ENCODE results near the gene PLEKHA5. TPM values are rescaled to one million over a fixed set of nuclear protein-coding genes. Genes with fewer than 3 reads are reported as not detected.

Gene PLEKHA5
- total RNA-seq, 1 donor from 2014 or later: 23.4 TPM

GRCh38 chr12:19203539-19204506 is 74.3 kb downstream of the PLEKHA5 start:
- DNase-seq (ENCODE audit: low read depth): no peak
- H3K4me3 ChIP-seq (ENCODE audit: low read depth, low read length): no peak overlapping the region

GRCh38 chr12:19205120-19205519 is 75.6 kb downstream of the PLEKHA5 start:
- no peak for DNase-seq (ENCODE audit: low read depth)
- no peak overlapping the region for H3K4me3 ChIP-seq (ENCODE audit: low read depth, low read length)
- no peak for TF ChIP-seq CTCF (conservative IDR thresholded peaks at IDR 0.05; ENCODE audit: low read depth, low read length)

More at GRCh38 chr12:19203539-19204506, 74.3 kb downstream of the PLEKHA5 start:
- TF ChIP-seq CTCF (conservative IDR thresholded peaks at IDR 0.05; ENCODE audit: low read depth, low read length): no peak

GRCh38 chr12:19206493-19207077 is 77.1 kb downstream of the PLEKHA5 start:
- no peak overlapping the region for H3K4me3 ChIP-seq (ENCODE audit: low read depth, low read length)
- DNase-seq (ENCODE audit: low read depth): no peak
- no peak for TF ChIP-seq CTCF (conservative IDR thresholded peaks at IDR 0.05; ENCODE audit: low read depth, low read length)

GRCh38 chr12:19208456-19208855 is 78.9 kb downstream of the PLEKHA5 start:
- H3K4me3 ChIP-seq (ENCODE audit: low read depth, low read length): no peak overlapping the region
- no peak for DNase-seq (ENCODE audit: low read depth)
- no peak for TF ChIP-seq CTCF (conservative IDR thresholded peaks at IDR 0.05; ENCODE audit: low read depth, low read length)

- TF ChIP-seq CTCF (conservative IDR thresholded peaks at IDR 0.05; ENCODE audit: low read depth, low read length): no peak
- no peak for DNase-seq (ENCODE audit: low read depth)
- no peak overlapping the region for H3K4me3 ChIP-seq (ENCODE audit: low read depth, low read length)
These were observed 80.1 kb downstream of the PLEKHA5 start for GRCh38 chr12:19209661-19210060.

- H3K4me3 ChIP-seq (ENCODE audit: low read depth, low read length): no peak overlapping the region
- DNase-seq (ENCODE audit: low read depth): no peak
- TF ChIP-seq CTCF (conservative IDR thresholded peaks at IDR 0.05; ENCODE audit: low read depth, low read length): no peak
These were observed 82.3 kb downstream of the PLEKHA5 start for GRCh38 chr12:19211802-19212201.

All from epithelial cell of proximal tubule (primary cell).